GM19099 (cell line): Measurements from ENCODE around the gene RPL10.
A peak's percentile ranks its signal among the peaks of the same experiment; 100 is the strongest.

Experiments
- POLR2A ChIP-seq: IDR thresholded peaks from 3 replicates; pipeline ENCODE4 v1.6.1; 2011; ENCODE audit warnings: low read depth; ENCODE audit not compliant: insufficient read length; ENCODE audit errors: extremely low read depth

The RPL10 gene

DNA sequence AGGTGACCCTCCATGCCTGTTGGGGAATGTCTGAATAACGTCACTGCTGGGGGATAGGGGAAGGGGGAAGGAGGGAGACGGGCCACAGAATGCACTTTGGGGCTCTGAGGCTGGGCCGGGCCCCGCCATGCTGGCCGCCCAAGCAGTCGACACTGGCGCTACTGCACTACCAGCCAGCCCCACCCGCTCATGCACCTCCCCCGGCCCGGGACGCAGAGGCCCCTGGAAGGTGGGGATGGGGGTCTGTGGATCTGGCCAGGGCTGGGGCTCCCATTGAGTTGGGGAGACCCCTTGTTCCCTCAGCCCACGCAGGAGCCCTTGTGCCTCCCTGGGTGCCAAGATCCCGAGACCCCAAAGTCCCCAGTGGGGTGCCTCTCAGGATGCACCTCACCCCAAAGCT is 41.6 kb upstream of the RPL10 start:
- no peak for TF ChIP-seq POLR2A

DNA sequence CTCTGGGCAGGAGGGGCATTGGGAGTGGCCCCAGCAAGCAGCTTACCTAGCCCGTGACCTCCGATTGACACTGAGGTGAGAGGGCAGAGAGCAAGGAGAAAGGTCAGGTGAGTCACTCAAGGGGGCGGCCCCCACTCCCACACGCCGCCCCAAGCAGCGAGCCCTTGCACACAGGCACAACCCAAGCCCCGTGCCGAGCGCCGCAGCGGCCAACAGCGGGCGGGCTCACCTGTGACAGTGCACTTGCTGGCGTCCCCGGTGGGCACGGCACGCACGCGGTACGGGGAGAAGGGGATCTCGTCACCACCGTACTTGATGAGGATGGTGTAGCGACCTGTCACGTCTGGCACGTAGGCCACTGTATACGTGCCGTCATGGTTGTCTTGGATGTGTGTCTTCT is 41.0 kb upstream of the RPL10 start:
- TF ChIP-seq POLR2A = no peak

DNA sequence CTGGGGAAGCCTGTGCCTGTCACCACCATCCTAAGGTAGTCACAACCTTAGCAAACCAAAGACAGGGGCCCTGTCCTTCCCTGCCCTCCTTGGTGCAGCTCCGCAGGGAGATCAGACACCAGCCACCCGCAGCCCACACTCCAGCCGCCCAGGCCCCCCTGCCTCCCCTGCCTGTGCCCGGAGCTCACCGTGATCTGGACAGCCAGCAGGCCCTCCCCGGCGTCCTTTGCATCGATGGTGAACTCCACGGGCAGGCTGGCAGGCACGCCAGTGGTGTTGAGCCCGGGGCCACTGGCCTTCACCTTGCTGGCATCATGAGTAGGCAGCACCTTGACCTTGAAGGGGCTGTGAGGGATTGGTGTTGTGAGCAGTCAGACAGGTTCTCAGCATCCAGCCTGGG is 40.2 kb upstream of the RPL10 start:
- TF ChIP-seq POLR2A = no peak

DNA sequence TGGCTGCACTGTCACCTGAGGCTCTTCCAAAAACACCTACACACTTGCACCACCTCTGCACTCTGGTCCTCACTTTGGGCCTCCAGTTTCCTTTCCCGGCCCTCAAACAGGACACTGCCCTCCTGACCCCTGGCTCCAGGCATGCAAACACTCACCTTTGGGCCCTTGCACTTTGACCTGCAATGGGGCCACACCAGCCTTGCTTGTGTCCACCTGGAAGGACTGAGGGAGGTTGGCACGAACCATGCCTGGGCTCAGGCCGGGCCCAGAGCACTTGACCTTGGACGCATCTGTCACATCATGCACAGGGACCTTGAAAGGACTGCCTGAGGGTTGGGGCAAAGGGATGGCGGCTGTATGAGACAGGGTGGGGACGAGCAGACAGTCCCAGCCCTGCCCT is 39.3 kb upstream of the RPL10 start:
- TF ChIP-seq POLR2A = no peak

DNA sequence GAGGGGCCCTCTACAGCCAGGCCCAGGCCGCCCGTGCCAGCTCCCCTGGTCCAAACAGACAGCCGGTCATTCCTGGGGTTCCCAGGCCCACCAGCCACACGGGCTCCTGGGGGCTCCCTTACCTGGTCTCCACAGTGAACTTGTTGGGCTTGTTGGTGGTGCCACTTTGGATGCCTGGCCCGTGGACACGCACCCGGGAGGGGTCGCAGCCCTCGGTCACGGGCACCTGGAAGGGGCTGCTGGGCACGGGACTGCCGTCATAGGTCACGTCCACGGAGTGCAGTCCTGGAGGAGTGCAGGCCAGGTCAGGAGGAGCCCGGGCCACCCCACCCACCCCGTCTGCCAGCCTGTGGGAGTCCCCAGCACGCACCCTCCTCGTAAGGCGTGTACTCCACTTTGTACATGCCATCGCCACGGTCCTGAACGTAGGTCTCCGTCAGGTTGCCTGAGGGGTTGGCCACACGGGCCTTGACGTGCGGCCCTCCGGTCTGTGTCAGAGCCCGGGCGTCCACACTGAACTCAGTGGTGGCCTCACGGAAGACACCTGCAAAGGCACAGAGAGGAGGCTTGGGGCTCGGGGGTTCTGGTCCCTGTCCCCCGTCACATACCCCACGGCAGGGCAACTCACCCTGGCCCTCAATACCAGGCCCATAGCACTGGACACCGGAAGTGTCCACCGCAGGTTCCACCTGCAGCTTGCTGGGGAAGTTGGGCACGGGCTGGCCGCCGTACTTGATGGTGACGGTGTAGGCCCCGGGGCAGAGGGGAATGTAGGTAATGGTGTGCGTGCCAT is 38.6 kb upstream of the RPL10 start:
- TF ChIP-seq POLR2A = no peak

DNA sequence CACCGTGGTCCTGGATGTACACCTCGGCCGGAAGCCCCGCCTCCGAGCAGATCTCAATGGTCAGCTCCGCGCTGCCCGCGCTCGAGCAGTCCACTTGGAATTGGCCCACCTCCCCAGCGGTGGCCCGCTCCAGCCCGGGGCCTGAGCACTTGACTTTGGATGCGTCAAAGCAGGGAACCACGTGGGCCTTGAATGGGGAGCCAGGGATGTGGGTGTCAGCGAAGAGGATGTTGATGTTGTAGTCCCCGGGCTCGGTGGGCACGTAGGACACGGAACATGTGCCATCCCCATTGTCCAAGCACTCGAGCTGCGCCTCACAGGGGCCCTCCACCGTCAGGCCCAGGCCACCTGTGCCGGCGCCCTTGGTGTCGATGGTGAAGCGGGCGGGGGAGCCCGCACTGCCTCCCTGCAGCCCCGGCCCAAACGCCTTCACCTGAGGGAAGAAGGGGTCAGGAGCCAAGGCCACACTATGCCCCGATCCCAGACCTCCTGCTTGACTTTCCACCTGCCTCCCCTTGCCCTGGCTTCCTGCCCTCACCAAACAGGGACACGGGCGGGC is 37.9 kb upstream of the RPL10 start:
- no peak for TF ChIP-seq POLR2A

DNA sequence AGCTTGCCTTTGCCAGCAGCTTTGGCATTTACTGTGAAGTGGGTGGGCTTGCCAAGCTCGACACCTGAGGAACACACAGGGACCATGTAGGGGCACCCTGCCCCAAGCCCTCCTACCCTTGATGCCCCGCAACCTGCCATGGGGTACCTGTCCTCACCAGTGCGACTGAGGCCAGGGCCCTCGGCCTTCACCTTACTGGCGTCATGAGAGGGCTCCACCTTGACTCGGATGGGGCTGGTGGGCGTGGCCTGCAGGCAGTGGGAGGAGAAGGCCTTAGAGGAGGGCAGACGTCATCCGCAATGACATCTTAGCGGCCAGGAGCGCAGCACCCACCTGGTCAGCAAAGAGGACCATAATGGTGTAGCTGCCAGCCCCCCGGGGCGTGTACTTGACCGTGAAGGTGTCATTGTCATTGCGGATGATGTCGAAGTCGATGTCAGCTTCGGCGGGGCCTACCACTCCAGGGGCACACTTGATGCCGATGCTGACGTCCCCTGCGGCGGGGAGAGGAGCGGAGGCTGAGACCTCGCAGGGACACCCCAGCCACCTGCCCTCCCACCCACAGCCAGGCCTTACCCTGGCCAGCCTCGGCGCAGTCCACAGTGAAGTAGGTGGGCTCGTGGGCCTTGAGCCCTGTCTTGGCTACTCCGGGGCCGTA is 36.0 kb upstream of the RPL10 start:
- no peak for TF ChIP-seq POLR2A

DNA sequence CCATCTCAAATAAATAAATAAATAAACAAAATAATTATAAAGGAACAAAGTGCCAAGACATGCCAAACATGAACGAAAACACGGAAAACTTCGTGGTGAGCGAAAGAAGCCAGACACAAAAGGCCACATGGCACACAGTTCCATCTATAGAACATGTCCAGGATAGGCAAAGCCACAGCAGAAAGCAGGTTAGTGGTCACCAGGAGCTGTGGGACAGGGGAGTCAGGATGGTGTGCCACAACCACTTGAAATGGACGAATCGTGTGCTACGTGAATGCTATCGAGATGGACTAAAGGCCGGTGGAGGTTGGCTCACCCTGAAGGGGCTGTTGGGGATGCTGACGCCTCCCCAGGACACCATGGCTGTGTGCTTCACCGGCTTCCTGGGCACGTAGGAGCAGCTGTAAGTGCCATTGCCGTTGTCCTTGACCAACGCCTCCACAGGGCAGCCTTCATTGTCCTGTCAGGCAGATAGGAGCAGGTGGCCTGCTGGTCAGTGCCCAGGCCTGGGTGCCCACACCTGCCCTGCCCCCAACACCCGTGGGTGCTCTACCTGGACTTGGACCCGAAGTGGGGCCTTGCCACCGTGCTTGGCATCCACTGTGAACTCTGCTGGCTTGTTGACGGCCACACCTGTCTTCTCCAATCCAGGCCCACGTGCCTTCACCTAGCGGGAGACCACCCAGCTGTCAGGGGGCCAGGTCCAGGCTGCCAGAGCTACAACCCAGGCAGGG is 34.3 kb upstream of the RPL10 start:
- TF ChIP-seq POLR2A = no peak

DNA sequence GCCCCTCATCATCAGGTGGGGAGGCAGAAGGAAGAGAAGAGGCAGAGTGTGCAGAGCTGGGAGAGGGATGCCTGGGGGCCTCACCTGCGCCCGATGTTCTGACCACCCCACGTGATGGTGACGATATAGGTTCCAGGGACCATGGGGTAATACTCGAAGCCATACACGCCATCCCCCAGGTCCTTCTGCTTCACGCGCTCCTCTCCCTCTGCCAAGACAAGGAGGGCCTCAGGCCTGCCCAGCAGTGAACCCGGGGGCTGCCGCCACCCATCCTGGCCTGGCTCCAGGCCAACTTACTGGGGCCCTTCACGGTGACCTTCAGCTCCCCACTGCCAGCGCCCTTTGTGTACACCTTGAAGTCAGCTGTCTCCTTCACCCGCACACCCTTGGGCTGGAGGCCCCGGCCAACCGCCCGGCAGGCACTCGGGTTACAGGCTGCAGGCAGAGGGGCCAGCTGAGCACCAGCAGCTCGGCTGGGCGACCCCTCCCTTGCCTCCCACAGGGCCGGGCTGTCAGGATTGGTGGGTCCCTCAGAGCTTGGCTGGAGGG is 33.1 kb upstream of the RPL10 start:
- no peak for TF ChIP-seq POLR2A

DNA sequence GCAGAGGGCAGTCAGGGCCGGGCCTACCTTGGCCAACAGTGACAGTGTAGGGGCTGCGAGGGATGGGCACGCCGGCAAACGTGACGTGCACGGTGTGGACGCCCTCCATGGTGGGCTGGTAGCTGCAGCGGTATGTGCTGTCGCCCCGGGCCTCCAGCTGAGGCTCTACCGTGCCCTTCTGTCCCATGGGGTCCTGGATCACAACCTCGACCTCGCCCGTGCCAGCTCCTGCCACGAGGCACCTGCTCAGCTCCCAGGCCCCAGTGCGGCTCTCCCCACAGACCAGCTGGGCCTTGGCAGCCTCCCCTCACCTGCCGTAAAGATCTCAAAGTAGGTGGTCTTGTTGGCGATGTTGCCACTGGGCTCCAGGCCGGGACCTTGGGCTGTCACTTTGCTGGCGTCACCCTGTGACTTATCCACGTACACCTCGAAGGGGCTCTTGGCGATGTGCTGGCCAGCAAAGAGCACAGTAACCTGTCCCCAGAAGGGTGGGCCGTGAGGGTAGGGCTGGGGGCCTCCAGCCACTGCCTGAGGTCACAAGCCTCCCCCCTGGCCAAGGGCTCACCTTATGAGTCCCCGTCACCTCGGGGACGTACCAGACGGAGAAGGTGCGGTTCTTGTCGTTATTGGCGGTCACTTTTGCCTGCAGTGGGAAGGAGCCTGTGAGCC is 32.0 kb upstream of the RPL10 start:
- no peak for TF ChIP-seq POLR2A

DNA sequence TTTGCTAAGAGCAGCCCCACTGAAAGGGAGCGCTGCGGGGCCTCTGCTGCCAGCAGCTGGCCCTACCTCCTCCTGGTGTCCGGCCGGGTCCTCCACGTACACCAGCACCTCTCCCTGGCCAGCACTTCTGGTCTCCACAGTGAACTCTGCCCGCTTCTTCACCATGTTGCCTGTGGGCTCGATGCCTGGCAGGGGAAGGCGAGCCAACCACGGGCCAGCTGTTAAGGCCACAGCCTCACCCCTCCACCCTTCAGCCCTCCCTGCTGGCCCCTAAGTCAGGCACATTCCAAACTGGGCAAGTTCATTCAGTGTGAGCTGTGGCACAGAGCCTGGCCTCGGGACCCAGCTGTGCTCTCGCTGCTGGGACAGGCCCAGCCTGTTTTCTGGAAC is 31.5 kb upstream of the RPL10 start:
- no peak for TF ChIP-seq POLR2A

DNA sequence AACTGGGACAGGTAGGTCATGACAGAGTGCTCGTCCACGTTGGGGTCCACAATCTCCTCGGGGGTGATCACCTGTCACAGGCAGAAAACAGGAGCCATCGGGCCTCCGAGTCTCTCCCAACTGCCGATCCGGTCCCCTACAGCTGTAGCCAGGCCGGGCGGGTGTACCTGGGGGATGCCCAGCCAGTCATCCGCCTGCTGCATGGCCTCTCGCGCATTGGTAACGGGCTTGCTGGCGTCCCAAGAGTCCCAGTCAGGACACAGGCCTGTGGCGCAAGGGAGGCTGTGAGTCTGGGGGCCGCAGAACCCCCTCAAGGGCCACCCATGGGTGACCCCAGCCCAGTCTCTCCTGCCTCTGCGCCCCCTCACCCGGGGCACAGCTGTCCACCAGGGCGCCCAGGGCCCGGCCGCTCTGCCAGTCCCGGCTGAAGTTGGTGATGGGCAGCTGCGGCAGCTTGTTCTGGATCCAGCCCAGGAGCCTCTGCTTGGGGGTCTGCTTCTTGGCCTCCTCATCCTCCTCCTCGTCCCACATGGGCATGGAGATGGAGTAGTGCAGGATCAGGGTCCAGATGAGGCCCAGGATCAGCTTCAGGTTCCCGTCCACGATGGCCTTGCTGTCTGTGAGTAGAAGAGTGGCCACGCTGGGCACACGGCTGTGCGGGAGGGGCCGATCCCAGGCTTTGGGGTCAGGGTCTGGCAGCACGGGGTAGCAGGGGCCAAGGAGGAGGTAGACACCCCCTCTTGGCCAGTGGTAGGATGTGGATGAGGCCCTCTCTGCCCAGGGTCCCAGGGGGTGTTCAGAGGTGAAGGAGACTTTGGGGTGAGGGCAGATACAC is 30.5 kb upstream of the RPL10 start:
- no peak for TF ChIP-seq POLR2A

DNA sequence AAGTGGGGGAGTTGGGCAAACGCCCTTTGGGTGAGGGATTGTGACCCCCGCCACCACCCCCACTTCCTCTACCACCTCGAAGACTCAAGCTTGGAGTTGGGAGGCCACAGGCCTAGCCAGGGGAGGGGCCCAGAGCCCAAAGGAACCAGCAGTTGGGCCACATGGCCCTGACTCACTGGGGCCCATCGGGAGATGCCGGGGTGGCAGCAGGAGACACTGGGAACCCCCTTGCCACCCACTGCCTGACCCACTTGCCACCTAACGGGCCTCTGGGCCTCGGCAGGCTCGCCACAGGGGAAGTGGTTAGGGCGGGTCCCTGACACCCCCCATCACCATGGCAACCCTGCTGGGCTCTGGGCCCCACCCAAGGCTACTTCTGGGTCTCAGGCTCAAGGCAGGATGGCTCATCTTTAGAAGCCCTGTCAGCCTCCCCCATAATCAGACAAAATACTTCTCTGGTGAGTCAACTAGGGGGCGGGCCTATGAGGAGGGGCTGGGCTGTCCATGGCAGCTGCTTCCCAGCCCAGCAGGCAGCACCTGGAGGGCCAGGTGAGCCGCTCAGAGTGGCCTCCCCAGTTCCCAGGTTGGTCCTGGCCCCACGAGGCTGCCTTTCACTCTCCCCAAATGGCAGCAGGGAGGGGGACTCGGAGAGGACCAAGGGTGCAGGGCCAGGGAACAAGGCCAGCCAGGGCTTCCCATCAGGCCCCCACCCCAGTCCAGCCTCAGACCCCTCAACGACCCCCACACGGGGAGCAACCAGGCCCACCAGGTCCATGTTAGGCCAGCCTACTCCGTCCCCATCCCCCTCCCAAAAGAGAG is 29.3 kb upstream of the RPL10 start:
- TF ChIP-seq POLR2A = peak; percentile 36

DNA sequence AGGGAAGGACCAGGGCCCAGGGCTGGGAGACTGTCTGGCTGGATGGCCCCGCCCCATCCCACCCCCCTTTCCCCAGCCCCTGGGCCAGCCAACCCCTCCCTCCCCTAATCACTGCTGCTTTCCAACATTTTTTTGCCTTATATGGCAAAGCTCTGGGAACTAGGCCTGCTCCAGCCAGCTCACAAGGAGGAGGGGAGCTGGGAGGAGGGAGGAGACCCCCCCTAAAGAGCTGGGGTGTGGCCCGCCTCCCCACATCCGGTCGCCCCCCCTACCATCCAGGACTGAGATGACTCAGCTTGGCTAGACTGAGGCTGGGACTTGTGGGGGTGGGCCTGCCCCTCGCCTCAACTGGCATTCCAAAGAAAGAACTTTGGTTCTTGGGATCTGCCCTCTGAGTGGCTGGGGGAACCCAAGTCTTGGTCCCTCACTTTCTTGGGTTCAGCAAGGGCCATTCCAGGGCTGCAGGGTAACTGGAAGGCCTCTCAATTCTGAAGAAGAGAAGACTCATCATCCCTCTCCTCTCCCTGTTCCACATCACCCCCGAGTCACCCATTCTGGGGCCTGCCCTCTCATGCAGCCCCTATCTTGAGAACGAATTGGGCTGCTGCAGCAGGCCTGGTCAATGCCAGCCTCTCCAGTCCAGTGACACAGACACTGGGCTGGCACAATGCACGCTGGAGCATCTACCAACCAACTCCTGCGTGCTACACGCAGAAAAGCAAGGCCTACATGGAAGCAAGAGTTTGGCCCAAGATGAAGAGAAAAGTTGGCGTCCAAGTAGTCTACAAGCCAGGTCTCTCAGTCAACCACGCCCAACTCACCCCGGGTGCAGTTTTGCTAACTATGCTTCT is 28.5 kb upstream of the RPL10 start:
- TF ChIP-seq POLR2A = no peak
